VCaP (cell line): ENCODE results near the gene NBPF1.
"Not testable (repeated sequence)": the region's sequence is repeated elsewhere in the genome, so short reads cannot be mapped to it uniquely, and the experiment has no call there.

Experiments used
- H3K27ac ChIP-seq: fragments of 450-650 bp; 2 replicates; pipeline ENCODE4 v1.5.1; 2017
- TF ChIP-seq, protein P1 (sequence below): fragments of 450-650 bp; conservative IDR thresholded peaks from 2 replicates; pipeline ENCODE4 v1.5.1; 2017; ENCODE audit warnings: mild to moderate bottlenecking, moderate library complexity

NBPF1 gene

GRCh38 chr1:16621300-16621658 lies 7.9 kb upstream of the NBPF1 start:
- H3K27ac ChIP-seq = no peak overlapping the region
- TF ChIP-seq, protein P1, sequence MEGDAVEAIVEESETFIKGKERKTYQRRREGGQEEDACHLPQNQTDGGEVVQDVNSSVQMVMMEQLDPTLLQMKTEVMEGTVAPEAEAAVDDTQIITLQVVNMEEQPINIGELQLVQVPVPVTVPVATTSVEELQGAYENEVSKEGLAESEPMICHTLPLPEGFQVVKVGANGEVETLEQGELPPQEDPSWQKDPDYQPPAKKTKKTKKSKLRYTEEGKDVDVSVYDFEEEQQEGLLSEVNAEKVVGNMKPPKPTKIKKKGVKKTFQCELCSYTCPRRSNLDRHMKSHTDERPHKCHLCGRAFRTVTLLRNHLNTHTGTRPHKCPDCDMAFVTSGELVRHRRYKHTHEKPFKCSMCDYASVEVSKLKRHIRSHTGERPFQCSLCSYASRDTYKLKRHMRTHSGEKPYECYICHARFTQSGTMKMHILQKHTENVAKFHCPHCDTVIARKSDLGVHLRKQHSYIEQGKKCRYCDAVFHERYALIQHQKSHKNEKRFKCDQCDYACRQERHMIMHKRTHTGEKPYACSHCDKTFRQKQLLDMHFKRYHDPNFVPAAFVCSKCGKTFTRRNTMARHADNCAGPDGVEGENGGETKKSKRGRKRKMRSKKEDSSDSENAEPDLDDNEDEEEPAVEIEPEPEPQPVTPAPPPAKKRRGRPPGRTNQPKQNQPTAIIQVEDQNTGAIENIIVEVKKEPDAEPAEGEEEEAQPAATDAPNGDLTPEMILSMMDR = peak; percentile 50

DNA sequence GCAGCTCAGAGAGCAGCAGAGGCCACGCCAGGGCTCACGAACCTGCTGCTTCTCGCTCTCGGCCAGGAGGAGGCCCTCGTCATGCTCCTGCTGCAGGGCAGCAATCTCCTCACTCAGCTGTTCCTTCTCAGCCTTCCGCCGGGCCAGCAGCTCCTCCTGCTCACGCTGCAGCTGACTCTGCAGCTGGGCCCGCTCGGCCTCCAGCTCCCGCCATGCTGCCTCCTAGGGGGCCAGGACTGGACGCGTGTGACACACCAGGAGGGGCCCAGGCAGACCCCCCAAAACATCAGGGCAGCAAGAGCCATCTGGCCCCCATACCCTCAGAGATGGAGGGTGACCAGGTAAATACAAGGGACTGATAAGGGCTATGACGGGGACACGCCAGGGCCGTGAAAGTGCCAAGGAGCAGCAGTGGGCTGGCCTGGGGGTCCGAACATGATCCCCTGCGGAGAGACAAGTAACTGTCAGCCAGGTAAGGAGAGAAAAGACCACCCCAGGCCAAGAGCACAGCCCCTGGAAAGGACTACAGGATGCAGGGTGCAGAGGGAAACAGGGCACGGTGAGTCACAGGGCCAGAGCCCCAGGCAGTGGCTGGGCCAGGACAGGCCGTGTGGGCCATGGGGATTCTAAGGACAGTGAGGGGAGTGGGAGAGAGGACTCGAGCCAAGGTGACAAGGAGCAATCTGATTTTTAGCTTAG lies 6.6 kb upstream of the NBPF1 start:
- not testable (repeated sequence) for H3K27ac ChIP-seq

GRCh38 chr1:16618719-16619118 lies 5.4 kb upstream of the NBPF1 start:
- H3K27ac ChIP-seq = no peak overlapping the region
- TF ChIP-seq, protein P1 = no peak

DNA sequence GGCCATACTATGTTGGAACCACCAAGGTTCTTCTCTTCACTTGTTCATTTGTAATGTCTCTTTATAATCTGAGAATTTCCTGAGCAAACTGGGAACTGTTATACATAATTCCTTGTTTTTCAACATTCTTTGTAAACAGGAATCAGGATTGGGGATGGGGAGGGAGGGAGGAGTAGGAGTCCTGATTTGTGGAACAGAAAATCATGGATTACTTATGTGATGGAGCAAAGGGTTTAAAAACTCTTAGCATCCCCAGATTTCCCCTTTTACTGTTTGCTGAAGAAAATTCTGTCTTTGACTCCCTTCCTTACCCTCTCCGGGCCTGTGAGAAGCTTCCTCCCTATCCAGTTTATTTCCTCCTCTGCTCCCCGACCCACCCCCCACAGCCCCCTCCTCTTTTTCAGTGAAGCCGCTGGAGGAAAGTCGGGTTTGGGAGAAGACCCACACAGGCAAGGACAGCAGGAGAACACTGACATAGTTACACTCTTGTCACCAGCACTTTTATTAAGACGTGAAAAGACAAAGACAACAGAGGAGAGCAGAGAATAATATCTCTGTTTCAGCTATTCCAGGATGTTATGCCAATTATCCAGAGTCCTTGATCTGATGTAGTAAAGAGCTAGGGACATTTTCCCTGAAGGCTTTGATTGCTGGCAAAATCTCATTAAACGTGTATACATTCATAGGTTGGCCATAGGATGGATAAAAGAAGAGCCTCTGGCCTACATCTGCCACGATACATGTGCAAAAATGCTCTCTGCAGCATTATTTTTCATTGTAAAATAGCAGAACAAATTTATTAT lies 4.6 kb upstream of the NBPF1 start:
- TF ChIP-seq, protein P1 = no peak
- H3K27ac ChIP-seq = no peak overlapping the region

DNA sequence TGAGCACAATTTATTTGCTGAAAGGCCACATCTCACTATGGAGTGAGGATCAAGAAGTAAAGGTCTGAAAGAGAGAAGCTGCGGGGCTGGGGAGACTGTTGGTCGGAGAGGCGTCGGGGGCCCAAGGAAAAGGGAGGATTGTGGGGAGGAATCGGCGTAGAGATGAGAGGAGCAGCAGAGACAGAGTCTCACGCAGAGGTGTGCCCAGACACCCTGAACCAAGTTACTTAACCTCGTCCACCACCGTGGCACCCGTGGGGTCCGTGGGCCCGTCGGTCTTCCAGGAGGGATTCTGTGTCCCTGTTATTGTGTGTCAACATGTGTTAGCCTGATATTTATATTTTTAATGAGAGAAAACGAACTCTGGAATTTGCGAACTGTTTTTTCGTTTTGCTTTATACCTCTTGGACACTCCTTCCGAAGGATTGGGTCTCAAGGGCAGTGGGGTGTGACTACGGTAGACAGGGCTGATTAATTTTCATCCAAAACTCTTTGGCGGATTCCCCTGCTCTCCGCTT lies 3.8 kb upstream of the NBPF1 start:
- TF ChIP-seq, protein P1 = no peak
- no peak overlapping the region for H3K27ac ChIP-seq

DNA sequence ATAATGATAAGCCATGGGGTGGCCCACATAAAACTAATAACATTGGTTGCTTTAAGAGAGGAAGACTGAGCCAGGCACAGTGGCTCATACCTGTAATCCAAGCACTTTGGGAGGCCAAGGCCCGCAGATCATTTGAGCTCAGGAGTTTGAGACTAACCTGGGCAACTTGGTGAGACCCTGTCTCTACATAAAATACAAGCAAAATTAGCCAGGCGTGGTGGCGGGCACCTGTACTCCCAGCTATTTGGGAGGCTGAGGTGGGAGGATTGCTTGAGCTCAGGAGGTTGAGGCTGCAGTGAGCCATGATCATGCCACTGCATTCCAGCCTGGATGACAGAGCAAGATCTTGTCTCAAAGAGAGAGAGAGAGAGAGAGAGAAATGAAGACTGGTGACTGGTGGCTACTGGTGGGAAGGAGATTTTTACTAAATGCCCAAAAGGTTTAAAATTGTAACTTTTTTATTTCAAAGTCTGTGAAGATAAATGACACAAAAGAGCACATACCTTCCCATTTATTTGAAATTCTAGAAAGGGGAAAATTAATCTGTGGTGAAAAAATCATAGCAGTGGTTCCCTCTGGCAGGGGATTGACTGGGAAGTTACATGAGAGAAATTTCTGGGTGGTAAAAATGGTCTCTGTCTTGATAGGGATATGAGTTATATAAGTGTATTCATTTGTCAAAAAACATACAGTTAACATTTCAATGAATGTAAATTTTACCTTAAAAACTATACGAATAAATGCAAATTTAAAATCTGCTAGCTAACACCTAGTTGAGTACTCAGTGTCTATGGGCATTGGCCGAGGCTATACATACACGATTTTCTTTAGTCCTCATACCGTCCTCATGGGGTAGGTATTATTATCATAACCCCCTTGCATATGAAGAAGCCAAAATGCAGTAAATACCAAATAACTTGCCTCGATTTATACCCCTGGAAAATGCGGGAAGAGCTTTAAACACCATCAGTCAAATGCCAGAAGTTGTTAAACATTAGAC lies 2.2 kb upstream of the NBPF1 start:
- no peak overlapping the region for H3K27ac ChIP-seq
- TF ChIP-seq, protein P1 = no peak

GRCh38 chr1:16614361-16615252 lies 1.2 kb upstream of the NBPF1 start:
- TF ChIP-seq, protein P1 = no peak
- peak overlapping the region; percentile 88; the same call in 1 of the 2 replicates for H3K27ac ChIP-seq
